Superior temporal gyrus (tissue), 1 donor: ENCODE results near the gene GPR26.
"Not testable (repeated sequence)": the region's sequence is repeated elsewhere in the genome, so short reads cannot be mapped to it uniquely, and the experiment has no call there.

ENCODE experiments used
- DNase-seq: peaks from one replicate; pipeline ENCODE4 v3.0.0-alpha.2; 2016; ENCODE audit errors: extremely low spot score

The GPR26 gene

GRCh38 chr10:123715546-123715945 is 49.4 kb downstream of the GPR26 start:
- no peak for DNase-seq

GRCh38 chr10:123717336-123717735 is 51.2 kb downstream of the GPR26 start:
- no peak for DNase-seq

- no peak for DNase-seq
These were observed 52.4 kb downstream of the GPR26 start for GRCh38 chr10:123718544-123719060.

GRCh38 chr10:123720536-123720935 is 54.4 kb downstream of the GPR26 start:
- no peak for DNase-seq

- DNase-seq = no peak
These were observed 55.4 kb downstream of the GPR26 start for GRCh38 chr10:123721441-123722049.

- DNase-seq = no peak
These were observed 56.2 kb downstream of the GPR26 start for GRCh38 chr10:123722351-123722750.

- DNase-seq = no peak
These were observed 58.6 kb downstream of the GPR26 start for GRCh38 chr10:123724747-123725146.

- no peak for DNase-seq
These were observed 60.2 kb downstream of the GPR26 start for GRCh38 chr10:123726381-123726780.

- no peak for DNase-seq
These were observed 60.7 kb downstream of the GPR26 start for GRCh38 chr10:123726836-123727235.

GRCh38 chr10:123729523-123729922 is 63.4 kb downstream of the GPR26 start:
- DNase-seq = no peak

GRCh38 chr10:123736917-123737316 is 70.8 kb downstream of the GPR26 start:
- not testable (repeated sequence) for DNase-seq

GRCh38 chr10:123741146-123741545 is 75.0 kb downstream of the GPR26 start:
- no peak for DNase-seq

GRCh38 chr10:123741711-123742110 is 75.6 kb downstream of the GPR26 start:
- no peak for DNase-seq

- DNase-seq = no peak
These were observed 76.7 kb downstream of the GPR26 start for GRCh38 chr10:123742751-123743440.

- DNase-seq = no peak
These were observed 77.5 kb downstream of the GPR26 start for GRCh38 chr10:123743441-123744223.

- no peak for DNase-seq
These were observed 78.0 kb downstream of the GPR26 start for GRCh38 chr10:123744224-123744536.
